Left lung (tissue), 14 donors: ENCODE measurements around the gene UACA. TPM values are rescaled to one million over a fixed set of nuclear protein-coding genes. Genes with fewer than 3 reads are reported as not detected.

ENCODE experiments used
- ATAC-seq: fragments of 200-7000 bp; cut with Tn5 transposase; one replicate; pipeline ENCODE4 v1.9.1; 2020; ENCODE audit warnings: moderate library complexity
- DNase-seq, 4 donors: peaks; one replicate each; pipeline ENCODE4 v3.0.0-alpha.2; 2013 to 2020
- H3K27ac ChIP-seq, 2 donors: fragments of 200-600 bp; sonication (generic) in 1 of 2; one replicate each; pipeline versions ENCODE4 v1.5.0 to v1.8.0; 2020 to 2021
- H3K27me3 ChIP-seq, 2 donors: fragments of 200-600 bp; sonication (generic) in 1 of 2; one replicate each; pipeline versions ENCODE4 v1.5.0 to v1.8.0; 2020 to 2021
- H3K36me3 ChIP-seq, 2 donors: fragments of 200-600 bp; sonication (generic) in 1 of 2; one replicate each; pipeline versions ENCODE4 v1.5.0 to v1.8.0; 2020 to 2021
- H3K4me1 ChIP-seq, 2 donors: fragments of 200-600 bp; one replicate each; pipeline ENCODE4 v1.8.0; 2021
- H3K4me3 ChIP-seq, 2 donors: fragments of 200-600 bp; sonication (generic) in 1 of 2; one replicate each; pipeline versions ENCODE4 v1.5.0 to v1.8.0; 2020 to 2021; ENCODE audit warnings: mild to moderate bottlenecking in 1 of 2
- H3K9me3 ChIP-seq, 2 donors: fragments of 200-600 bp; sonication (generic) in 1 of 2; one replicate each; pipeline versions ENCODE4 v1.5.0 to v1.8.0; 2020 to 2021
- CTCF ChIP-seq, 2 donors: fragments of 200-600 bp; sonication (generic) in 1 of 2; IDR thresholded peaks; one replicate each; pipeline versions ENCODE4 v1.5.0 to v1.8.0; 2021; ENCODE audit warnings: antibody characterized with exemption in 2 of 2
- intact Hi-C, 2 donors: fragments of 100-400 bp; cut with DNase I; formaldehyde crosslinking; loops; one replicate each; pipeline versions ENCODE4 v1.11.2 to v1.14.2; 2022
- long read RNA-seq, 12 donors: library from polyadenylated mRNA in 2 of 12; unstranded in 2 of 12; transcript quantifications; one replicate each; pipeline ENCODE4 v2.0.0 and lab custom pipeline, GENCODE V29; 2019 to 2026
- polyA plus RNA-seq, 6 donors: library from polyadenylated mRNA; unstranded; fragments of 120-200 nt; gene quantifications; one replicate each; pipeline ENCODE4 v1.2.1, GENCODE V29; 2013; ENCODE audit not compliant: insufficient read length in 6 of 6
- total RNA-seq, 2 donors: library from RNA; stranded (reverse); fragmentation: NEBNext Ultra II Directional; extraction: Animal tissue kit (Norgen Biotek cat#: 25700); gene quantifications; one replicate each; pipeline ENCODE4 v1.2.1, GENCODE V29; 2021
- donor health status: DM: no; HTN: yes; CAD: no.
- donor health status: DM: no; HTN: no; CAD: no.

Gene UACA, protein sequence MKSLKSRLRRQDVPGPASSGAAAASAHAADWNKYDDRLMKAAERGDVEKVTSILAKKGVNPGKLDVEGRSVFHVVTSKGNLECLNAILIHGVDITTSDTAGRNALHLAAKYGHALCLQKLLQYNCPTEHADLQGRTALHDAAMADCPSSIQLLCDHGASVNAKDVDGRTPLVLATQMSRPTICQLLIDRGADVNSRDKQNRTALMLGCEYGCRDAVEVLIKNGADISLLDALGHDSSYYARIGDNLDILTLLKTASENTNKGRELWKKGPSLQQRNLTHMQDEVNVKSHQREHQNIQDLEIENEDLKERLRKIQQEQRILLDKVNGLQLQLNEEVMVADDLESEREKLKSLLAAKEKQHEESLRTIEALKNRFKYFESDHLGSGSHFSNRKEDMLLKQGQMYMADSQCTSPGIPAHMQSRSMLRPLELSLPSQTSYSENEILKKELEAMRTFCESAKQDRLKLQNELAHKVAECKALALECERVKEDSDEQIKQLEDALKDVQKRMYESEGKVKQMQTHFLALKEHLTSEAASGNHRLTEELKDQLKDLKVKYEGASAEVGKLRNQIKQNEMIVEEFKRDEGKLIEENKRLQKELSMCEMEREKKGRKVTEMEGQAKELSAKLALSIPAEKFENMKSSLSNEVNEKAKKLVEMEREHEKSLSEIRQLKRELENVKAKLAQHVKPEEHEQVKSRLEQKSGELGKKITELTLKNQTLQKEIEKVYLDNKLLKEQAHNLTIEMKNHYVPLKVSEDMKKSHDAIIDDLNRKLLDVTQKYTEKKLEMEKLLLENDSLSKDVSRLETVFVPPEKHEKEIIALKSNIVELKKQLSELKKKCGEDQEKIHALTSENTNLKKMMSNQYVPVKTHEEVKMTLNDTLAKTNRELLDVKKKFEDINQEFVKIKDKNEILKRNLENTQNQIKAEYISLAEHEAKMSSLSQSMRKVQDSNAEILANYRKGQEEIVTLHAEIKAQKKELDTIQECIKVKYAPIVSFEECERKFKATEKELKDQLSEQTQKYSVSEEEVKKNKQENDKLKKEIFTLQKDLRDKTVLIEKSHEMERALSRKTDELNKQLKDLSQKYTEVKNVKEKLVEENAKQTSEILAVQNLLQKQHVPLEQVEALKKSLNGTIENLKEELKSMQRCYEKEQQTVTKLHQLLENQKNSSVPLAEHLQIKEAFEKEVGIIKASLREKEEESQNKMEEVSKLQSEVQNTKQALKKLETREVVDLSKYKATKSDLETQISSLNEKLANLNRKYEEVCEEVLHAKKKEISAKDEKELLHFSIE (N-terminal part only)
- total RNA-seq: 10 to 100 TPM; 43.2 to 45.2 TPM
- polyA plus RNA-seq: 100 to 1,000 TPM in 5 of 6 donors, 10 to 100 TPM in 1; 85.3 to 133 (median 126) TPM
- long read RNA-seq, donor 1, transcript UACA-209 (2 exons, 1,304 nt): major isoform, 8 of 94 reads
- long read RNA-seq, donor 1, partial matches to known transcripts: 79 of 94 reads
- long read RNA-seq, donor 1, other reads (novel, unspliced or antisense): 0 of 94 reads
- long read RNA-seq, donor 2, transcript UACA-208 (2 exons, 1,740 nt): major isoform, 5 of 47 reads
- long read RNA-seq, donor 2, transcript UACA-209 (2 exons, 1,304 nt): major isoform, 5 of 47 reads
- long read RNA-seq, donor 2, partial matches to known transcripts: 33 of 47 reads
- long read RNA-seq, donor 2, other reads (novel, unspliced or antisense): 0 of 47 reads
- long read RNA-seq, donor 3, partial matches to known transcripts: 12 of 17 reads
- long read RNA-seq, donor 3, other reads (novel, unspliced or antisense): 0 of 17 reads
- long read RNA-seq, donor 4, partial matches to known transcripts: 8 of 14 reads
- long read RNA-seq, donor 4, other reads (novel, unspliced or antisense): 6 of 14 reads
- long read RNA-seq, donor 5, full-length matches to known transcripts: 7 of 30 reads
- long read RNA-seq, donor 5, partial matches to known transcripts: 23 of 30 reads
- long read RNA-seq, donor 5, other reads (novel, unspliced or antisense): 0 of 30 reads
- long read RNA-seq, donor 6, partial matches to known transcripts: 22 of 29 reads
- long read RNA-seq, donor 6, other reads (novel, unspliced or antisense): 0 of 29 reads
- long read RNA-seq, donor 7, partial matches to known transcripts: 8 of 13 reads
- long read RNA-seq, donor 7, other reads (novel, unspliced or antisense): 0 of 13 reads
- long read RNA-seq, donor 8, full-length matches to known transcripts: 3 of 17 reads
- long read RNA-seq, donor 8, partial matches to known transcripts: 14 of 17 reads
- long read RNA-seq, donor 8, other reads (novel, unspliced or antisense): 0 of 17 reads
- long read RNA-seq, donor 9: 0 reads
- long read RNA-seq, donor 10, partial matches to known transcripts: 3 of 5 reads
- long read RNA-seq, donor 10, other reads (novel, unspliced or antisense): 1 of 5 reads
- long read RNA-seq, donor 11: 0 reads
- long read RNA-seq, donor 12, full-length matches to known transcripts: 8 of 32 reads
- long read RNA-seq, donor 12, partial matches to known transcripts: 24 of 32 reads
- long read RNA-seq, donor 12, other reads (novel, unspliced or antisense): 0 of 32 reads

DNA sequence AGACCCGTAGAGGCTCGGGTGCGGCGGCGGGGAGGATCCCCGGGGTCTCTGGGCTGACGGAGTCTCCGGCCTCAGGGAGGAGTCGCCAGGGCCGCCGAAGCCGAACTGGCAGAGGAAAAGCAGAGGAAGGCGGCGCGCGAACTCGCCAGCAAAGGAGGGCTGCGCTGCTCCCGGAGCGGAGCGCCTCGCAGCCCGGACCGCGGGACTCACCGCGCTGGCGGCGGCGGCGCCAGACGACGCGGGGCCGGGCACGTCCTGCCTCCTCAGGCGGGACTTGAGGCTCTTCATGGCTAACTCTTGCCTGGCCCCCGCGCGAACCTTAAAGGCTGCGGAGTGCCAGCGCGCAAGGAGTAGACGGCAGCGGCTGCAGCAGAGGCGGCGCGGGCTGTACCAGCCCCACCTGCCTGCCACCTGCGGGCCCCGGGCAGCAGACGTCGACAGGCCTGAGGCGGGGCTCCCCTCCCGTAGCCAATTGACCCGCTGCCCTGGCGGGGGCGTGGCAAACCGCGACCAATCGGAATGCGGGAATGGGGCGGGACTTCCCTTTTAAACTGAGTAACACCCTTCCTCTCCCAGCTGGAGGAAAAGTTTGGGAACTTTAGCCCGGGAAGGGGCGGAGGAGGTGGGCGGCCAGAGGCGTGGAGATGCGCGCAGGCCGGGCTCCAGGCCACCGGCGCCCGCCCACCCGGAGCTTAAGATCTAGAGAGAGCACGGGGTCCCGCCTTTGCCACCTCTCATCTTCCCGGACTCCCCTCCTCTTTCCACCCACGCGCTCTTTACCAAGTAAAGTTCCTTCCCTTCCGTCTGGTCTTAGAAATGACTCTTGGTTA is at the start of gene UACA:
TSS of gene UACA (minus strand) at position 439 of the 830 bp plus-strand sequence. CDS start at position 288, 151 bp downstream.
- DNase-seq (peak; percentile 91 to 98 (median 94)), ATAC-seq (peak; percentile 98)
- H3K27ac ChIP-seq: peak within 1 kb of the TSS; percentile 87 to 93
- TF ChIP-seq CTCF (IDR thresholded peaks at IDR 0.05): no peak
- intact Hi-C loops: no loop called here
- no peaks in the 10 kb centered on the region for H3K36me3 ChIP-seq
- peaks cover 0 to 35% of the 10 kb centered on the region in 2 donors for H3K4me1 ChIP-seq
- H3K4me3 ChIP-seq: peak within 1 kb of the TSS; percentile 68 to 76
- no peaks in the 10 kb centered on the region for H3K9me3 ChIP-seq
- H3K27me3 ChIP-seq: peaks cover 14 to 88% of the 10 kb centered on the region in 2 donors

DNA sequence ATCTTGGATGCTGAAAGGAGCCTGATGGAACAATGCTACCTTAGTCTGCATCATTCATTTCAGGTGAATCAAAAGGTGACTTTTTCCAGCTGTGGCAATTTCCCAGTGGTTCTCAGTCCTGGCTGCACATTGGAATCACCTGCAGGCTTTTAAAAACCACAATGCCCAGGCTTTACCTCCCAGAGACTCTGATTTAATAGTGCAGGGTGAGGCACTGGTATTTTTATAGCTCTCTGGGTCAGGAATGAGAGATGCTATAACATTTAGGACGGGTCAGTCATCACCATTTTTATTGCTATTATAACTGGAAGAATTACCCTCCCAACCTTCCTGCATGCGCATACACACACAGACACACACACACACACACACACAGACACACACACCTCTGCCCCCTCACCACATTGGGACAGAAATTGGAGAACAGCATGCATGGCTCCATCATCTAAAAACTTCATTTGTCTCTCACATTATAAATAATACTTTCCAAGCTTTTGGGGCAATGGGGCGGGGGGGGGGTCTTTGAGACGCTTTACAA is 49.5 kb upstream of the UACA start:
- Histone ChIP-seq H3K27ac (no peak overlapping the region), H3K4me1 (peaks cover 0 to under 1% of the 10 kb centered on the region in 2 donors), H3K9me3 (no peaks in the 10 kb centered on the region), H3K4me3 (no peak overlapping the region), H3K27me3 (peaks cover 0 to 34% of the 10 kb centered on the region in 2 donors), H3K36me3 (no peaks in the 10 kb centered on the region)
- no peak for TF ChIP-seq CTCF (IDR thresholded peaks at IDR 0.05)
- intact Hi-C loops: loop anchor here in 1 of 2 donors (5.0 kb wide), 1 partner anchor 136 kb away; no protein-coding TSS in a partner anchor
- ATAC-seq (no peak), DNase-seq (no peak)

- H3K36me3 ChIP-seq: no peaks in the 10 kb centered on the region
- no peak for TF ChIP-seq CTCF (IDR thresholded peaks at IDR 0.05)
- peaks cover 0 to 52% of the 10 kb centered on the region in 2 donors for H3K27me3 ChIP-seq
- intact Hi-C loops: loop anchor here in 1 of 2 donors (5.0 kb wide), 1 partner anchor 134 kb away; no protein-coding TSS in a partner anchor
- DNase-seq (no peak), ATAC-seq (no peak)
- no peak overlapping the region for H3K4me3 ChIP-seq
- H3K9me3 ChIP-seq: no peaks in the 10 kb centered on the region
- H3K27ac ChIP-seq: no peak overlapping the region
- H3K4me1 ChIP-seq: peaks cover 0 to 14% of the 10 kb centered on the region in 2 donors
Observed at GRCh38 chr15:70810916-70811578, 47.7 kb upstream of the UACA start.
